Hepatocyte (in vitro differentiated cells): ENCODE measurements around the gene THOP1. TPM values are rescaled to one million over a fixed set of nuclear protein-coding genes. Genes with fewer than 3 reads are reported as not detected.

Experiments used
- DNase-seq: peaks from one replicate; pipeline ENCODE4 v3.0.0-alpha.2; 2016; ENCODE audit warnings: low spot score
- H2AFZ ChIP-seq: fragments of 200-600 bp; sonication (generic); 2 replicates; pipeline ENCODE4 v1.6.0; 2016; ENCODE audit warnings: antibody characterized with exemption, mild to moderate bottlenecking
- H3K27ac ChIP-seq: fragments of 200-600 bp; sonication (generic); 2 replicates; pipeline ENCODE4 v1.5.1; 2016; ENCODE audit warnings: mild to moderate bottlenecking
- H3K27me3 ChIP-seq: fragments of 200-600 bp; sonication (generic); 2 replicates; pipeline ENCODE4 v1.6.1; 2016
- H3K36me3 ChIP-seq: fragments of 200-600 bp; sonication (generic); replicated peaks from 2 replicates; pipeline ENCODE4 v1.5.1; 2016; ENCODE audit warnings: low read depth; ENCODE audit not compliant: insufficient read depth
- H3K4me1 ChIP-seq: fragments of 200-600 bp; sonication (generic); 2 replicates; pipeline ENCODE4 v1.5.1; 2016; ENCODE audit warnings: mild to moderate bottlenecking, moderate library complexity; ENCODE audit not compliant: insufficient read depth
- H3K4me2 ChIP-seq: fragments of 200-600 bp; sonication (generic); 2 replicates; pipeline ENCODE4 v1.6.0; 2016
- H3K4me3 ChIP-seq: fragments of 200-600 bp; sonication (generic); 2 replicates; pipeline ENCODE4 v1.5.1; 2016; ENCODE audit warnings: mild to moderate bottlenecking
- H3K79me2 ChIP-seq: fragments of 200-600 bp; sonication (generic); 2 replicates; pipeline ENCODE4 v1.6.0; 2017; ENCODE audit warnings: mild to moderate bottlenecking
- H3K9me2 ChIP-seq: fragments of 200-600 bp; sonication (generic); replicated peaks from 2 replicates; pipeline ENCODE4 v1.6.0; 2017; ENCODE audit warnings: mild to moderate bottlenecking; ENCODE audit not compliant: insufficient read depth
- H3K9me3 ChIP-seq: fragments of 200-600 bp; sonication (generic); 2 replicates; pipeline ENCODE4 v1.5.1; 2016; ENCODE audit warnings: low read depth, mild to moderate bottlenecking
- H4K20me1 ChIP-seq: fragments of 200-600 bp; sonication (generic); 2 replicates; pipeline ENCODE4 v1.6.0; 2016; ENCODE audit warnings: mild to moderate bottlenecking; ENCODE audit not compliant: insufficient read depth, poor library complexity, severe bottlenecking
- EZH2 ChIP-seq: fragments of 200-600 bp; sonication (generic); IDR thresholded peaks from 2 replicates; pipeline ENCODE4 v1.6.1; 2016; ENCODE audit warnings: antibody characterized with exemption, mild to moderate bottlenecking, borderline replicate concordance
- EZH2phosphoT487 ChIP-seq: fragments of 200-600 bp; sonication (generic); IDR thresholded peaks from one replicate; pipeline ENCODE4 v1.6.1; 2018; ENCODE audit warnings: antibody characterized with exemption, mild to moderate bottlenecking, low read depth, moderate library complexity; ENCODE audit not compliant: unreplicated experiment, severe bottlenecking
- WGBS: methylation state at CpG from one replicate; pipeline ENCODE4 v1.1.6; 2016; ENCODE audit warnings: low lambda C conversion rate; ENCODE audit errors: missing lambda C conversion rate; 5-methylcytosine and 5-hydroxymethylcytosine counted together
- polyA plus RNA-seq: library from polyadenylated mRNA; unstranded; fragments of >200 nt; fragmentation: Nextera tagmentation; extraction: Ambion mirVana; gene quantifications from 2 replicates; pipeline ENCODE4 v1.2.1, GENCODE V29; 2016
- total RNA-seq: library from RNA; depleted of rRNA; stranded (reverse); fragments of >200 nt; gene quantifications from 2 replicates; pipeline ENCODE4 v1.2.3, GENCODE V29; 2014
- TF ChIP-seq, protein P1 (sequence below): fragments of 200-600 bp; sonication (generic); IDR thresholded peaks from 2 replicates; pipeline ENCODE4 v1.5.1; 2016; ENCODE audit warnings: antibody characterized with exemption, mild to moderate bottlenecking; ENCODE audit not compliant: poor library complexity

Gene THOP1
- total and polyA plus RNA-seq, 2 experiments from 2014 or later, result 61.4 to 64.3 TPM

DNA sequence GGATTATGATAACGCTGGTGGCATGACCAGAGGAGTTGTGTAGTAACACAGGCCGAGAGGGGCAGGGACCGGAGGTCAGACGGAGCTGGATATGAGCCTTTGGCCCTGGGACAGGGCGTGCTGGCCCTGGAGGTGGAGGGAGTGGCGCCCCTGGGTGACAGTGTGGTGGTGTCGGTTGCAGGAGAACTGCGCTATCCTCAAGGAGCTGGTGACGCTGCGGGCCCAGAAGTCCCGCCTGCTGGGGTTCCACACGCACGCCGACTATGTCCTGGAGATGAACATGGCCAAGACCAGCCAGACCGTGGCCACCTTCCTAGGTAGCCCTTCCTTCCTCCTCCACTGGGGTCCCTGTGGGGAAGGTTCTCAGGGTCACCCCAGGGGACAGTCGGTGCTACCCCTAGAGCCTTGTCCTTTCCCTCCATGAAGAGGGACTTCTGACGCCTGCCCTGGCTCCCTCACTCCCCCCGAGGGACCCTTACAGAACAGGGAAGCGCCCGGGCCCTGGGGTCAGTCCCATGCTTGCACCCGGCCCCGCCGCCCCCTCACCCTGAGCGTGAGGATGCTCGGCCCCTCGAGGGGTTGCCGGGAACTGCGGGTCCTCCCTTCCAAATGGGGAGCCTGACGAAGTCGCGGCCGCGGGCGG lies 21.6 kb downstream of the THOP1 start:
- Histone ChIP-seq H3K4me2 (no peak overlapping the region), H3K27ac (no peak overlapping the region), H3K27me3 (no peaks in the 10 kb centered on the region), H3K9me3 (no peaks in the 10 kb centered on the region), H3K4me3 (no peak overlapping the region), H3K4me1 (no peaks in the 10 kb centered on the region), H3K9me2 (no peaks in the 10 kb centered on the region), H4K20me1 (no peaks in the 10 kb centered on the region), H2AFZ (no peak overlapping the region), H3K79me2 (no peaks in the 10 kb centered on the region), H3K36me3 (no peaks in the 10 kb centered on the region)
- 96% methylated on average over 31 of the region's 34 CpGs for WGBS
- no peak for DNase-seq
- TF ChIP-seq, protein P1, sequence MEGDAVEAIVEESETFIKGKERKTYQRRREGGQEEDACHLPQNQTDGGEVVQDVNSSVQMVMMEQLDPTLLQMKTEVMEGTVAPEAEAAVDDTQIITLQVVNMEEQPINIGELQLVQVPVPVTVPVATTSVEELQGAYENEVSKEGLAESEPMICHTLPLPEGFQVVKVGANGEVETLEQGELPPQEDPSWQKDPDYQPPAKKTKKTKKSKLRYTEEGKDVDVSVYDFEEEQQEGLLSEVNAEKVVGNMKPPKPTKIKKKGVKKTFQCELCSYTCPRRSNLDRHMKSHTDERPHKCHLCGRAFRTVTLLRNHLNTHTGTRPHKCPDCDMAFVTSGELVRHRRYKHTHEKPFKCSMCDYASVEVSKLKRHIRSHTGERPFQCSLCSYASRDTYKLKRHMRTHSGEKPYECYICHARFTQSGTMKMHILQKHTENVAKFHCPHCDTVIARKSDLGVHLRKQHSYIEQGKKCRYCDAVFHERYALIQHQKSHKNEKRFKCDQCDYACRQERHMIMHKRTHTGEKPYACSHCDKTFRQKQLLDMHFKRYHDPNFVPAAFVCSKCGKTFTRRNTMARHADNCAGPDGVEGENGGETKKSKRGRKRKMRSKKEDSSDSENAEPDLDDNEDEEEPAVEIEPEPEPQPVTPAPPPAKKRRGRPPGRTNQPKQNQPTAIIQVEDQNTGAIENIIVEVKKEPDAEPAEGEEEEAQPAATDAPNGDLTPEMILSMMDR, result no peak
- TF ChIP-seq EZH2phosphoT487, result no peak
- no peak for TF ChIP-seq EZH2

DNA sequence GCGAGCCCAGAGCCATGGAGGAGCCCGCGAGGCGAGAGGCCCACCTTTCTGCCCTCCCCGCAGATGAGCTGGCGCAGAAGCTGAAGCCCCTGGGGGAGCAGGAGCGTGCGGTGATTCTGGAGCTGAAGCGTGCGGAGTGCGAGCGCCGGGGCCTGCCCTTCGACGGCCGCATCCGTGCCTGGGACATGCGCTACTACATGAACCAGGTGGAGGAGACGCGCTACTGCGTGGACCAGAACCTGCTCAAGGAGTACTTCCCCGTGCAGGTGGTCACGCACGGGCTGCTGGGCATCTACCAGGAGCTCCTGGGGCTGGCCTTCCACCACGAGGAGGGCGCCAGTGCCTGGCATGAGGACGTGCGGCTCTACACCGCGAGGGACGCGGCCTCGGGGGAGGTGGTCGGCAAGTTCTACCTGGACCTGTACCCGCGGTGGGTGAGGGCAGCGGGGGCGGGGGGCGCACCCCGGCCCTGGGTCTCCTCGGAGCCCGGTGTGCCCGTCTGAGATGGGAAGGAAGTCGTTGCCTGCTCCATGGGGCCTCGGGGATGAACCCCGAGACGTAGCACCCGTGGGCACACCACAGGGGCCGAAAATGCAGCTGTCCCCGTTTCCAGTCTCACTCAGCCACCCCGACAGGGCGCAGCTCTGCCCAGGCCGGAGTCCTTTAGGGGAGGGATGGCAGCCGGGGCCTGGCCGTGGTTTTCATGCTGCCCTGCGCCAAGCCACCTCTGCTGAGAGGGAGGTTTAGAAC lies 22.3 kb downstream of the THOP1 start:
- Histone ChIP-seq H3K4me3 (no peak overlapping the region), H3K9me3 (no peaks in the 10 kb centered on the region), H3K79me2 (no peaks in the 10 kb centered on the region), H3K27me3 (no peaks in the 10 kb centered on the region), H4K20me1 (no peaks in the 10 kb centered on the region), H3K4me2 (no peak overlapping the region), H3K36me3 (no peaks in the 10 kb centered on the region), H2AFZ (no peak overlapping the region), H3K4me1 (no peaks in the 10 kb centered on the region), H3K9me2 (no peaks in the 10 kb centered on the region), H3K27ac (no peak overlapping the region)
- 98% methylated on average over 43 of the region's 56 CpGs for WGBS
- no peak for DNase-seq
- no peak for TF ChIP-seq EZH2phosphoT487

GRCh38 chr19:2808129-2808941 lies 23.0 kb downstream of the THOP1 start:
- Histone ChIP-seq H3K4me2 (no peak overlapping the region), H4K20me1 (no peaks in the 10 kb centered on the region), H3K27ac (no peak overlapping the region), H2AFZ (no peak overlapping the region), H3K4me3 (no peak overlapping the region), H3K36me3 (no peaks in the 10 kb centered on the region), H3K9me3 (no peaks in the 10 kb centered on the region), H3K4me1 (no peaks in the 10 kb centered on the region), H3K27me3 (no peaks in the 10 kb centered on the region), H3K9me2 (no peaks in the 10 kb centered on the region), H3K79me2 (no peaks in the 10 kb centered on the region)
- DNase-seq, result no peak
- WGBS, result 96% methylated on average over 34 of the region's 41 CpGs
- TF ChIP-seq, protein P1, result no peak
- no peak for TF ChIP-seq EZH2phosphoT487
- TF ChIP-seq EZH2, result no peak
